ENCODE measurements around the gene LRFN5.

DNA sequence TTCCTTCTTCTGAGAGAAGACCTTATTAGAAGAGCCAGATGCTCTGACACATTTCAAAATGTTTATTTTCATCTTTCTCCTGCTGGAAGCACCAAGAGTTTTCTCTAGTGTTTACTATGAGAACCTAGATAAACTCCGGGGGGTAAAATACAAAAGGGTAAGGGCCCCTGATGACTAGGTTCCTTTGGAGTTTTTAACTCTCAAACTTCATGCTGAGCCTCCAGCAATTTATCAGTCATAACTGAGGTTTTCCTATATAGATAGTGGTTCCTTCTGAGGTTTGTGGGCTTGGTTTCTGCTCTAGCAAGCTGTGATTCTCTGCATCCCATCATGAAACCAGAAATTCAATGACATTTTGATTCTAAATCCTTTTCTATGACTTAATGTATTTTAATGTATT, 210.9 kb downstream of the LRFN5 start:
- TF ChIP-seq ZBED1 (IDR thresholded peaks at IDR 0.05; ENCODE audit: borderline replicate concordance), result no peak
- no peak for TF ChIP-seq EZH2 (IDR thresholded peaks at IDR 0.05; ENCODE audit: borderline replicate concordance, control insufficient read depth, low read depth, low read length)
- TF ChIP-seq BRCA1 (IDR thresholded peaks at IDR 0.05; ENCODE audit: low read depth, low read length), result no peak

Measured in GM12878 (cell line).